NCI-H510A treated with DMSO at 0.1 percent for 48 hours (cell line): Measurements from ENCODE around the gene AUTS2.
A peak's percentile ranks its signal among the peaks of the same experiment; 100 is the strongest.

Experiments
- DNase-seq: peaks from one replicate; lab custom pipeline; 2025; lab: John Stamatoyannopoulos, UW

The AUTS2 gene

GRCh38 chr7:70556761-70557160 is 958.5 kb downstream of the AUTS2 start:
- no peak for DNase-seq

- no peak for DNase-seq
Measured at GRCh38 chr7:70557338-70557737, 959.1 kb downstream of the AUTS2 start.

DNA sequence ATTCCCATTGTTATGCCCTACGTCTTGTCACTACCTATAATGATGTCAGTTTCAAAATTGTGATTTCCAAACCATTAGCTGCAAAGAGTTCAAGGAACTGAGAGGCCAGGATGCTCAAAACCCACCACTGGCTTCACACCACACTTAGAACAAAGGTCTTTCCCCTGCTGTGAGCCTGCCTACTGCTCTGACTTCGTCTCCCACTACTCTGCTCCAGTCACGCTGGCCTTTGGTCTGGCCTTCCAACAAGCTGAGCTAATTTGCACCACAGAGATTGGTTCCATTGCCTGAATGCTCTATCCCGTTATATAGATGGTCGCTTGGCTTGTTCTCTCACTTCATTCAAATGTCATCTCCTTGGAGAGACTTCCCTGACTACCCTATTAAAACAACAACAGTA is 961.5 kb downstream of the AUTS2 start:
- DNase-seq: no peak

- no peak for DNase-seq
Measured at GRCh38 chr7:70563960-70564359, 965.7 kb downstream of the AUTS2 start.

DNA sequence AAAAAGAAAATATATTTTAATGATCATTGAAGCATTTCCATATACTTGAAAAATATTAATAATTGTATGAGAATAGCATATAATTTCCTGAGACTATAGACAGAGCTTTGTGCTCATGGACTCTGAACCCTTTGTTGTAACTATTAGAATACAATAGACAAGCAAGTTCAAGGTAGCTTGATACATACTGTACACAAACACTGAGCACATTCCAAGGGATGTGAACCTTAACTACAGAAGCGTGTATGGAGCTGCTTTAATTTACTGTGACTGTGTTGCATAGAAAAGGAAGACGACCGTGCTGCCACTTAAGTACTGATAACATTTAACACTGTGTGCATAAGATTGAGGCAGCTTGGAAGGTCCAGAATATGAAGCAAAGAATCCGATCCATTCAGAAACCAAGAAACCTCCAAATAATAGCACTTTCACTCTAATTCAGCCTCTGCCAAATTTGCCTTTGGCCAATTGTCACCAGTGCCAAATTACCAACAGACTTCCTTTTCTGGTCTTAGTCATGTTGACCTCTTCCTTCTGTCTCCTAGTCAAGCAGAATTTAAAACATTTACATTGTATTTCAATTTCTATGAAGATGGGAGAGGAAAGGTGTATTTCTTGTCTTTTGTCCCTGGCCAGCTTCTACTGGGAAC is 967.6 kb downstream of the AUTS2 start:
- no peak for DNase-seq

- DNase-seq: no peak
Measured at GRCh38 chr7:70566671-70567070, 968.4 kb downstream of the AUTS2 start.

GRCh38 chr7:70568674-70569334 is 970.5 kb downstream of the AUTS2 start:
- DNase-seq: no peak

DNA sequence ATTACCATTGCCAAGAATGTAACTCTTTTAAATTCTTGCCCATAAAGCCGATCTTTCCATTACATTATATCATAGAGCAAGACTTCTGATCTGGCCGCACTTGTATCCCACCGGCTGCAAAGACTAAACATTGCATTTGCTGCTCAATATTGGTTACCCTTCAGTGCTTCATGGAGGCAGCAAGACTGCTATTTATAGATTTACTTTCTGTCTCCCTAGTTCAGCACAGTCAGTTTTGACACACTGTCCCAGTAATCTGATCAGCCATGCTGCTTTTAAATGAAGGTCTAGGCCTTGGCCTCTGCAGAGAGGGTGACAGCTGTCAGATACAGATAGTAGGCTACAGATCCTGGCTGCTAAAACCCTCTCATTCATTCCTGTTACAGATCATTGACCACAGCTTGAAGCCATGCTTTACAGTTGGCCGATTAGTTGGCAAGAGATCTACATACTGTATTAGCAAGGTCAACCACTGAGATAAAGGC is 971.1 kb downstream of the AUTS2 start:
- DNase-seq: peak; percentile 14

GRCh38 chr7:70570029-70570428 is 971.8 kb downstream of the AUTS2 start:
- DNase-seq: no peak

DNA sequence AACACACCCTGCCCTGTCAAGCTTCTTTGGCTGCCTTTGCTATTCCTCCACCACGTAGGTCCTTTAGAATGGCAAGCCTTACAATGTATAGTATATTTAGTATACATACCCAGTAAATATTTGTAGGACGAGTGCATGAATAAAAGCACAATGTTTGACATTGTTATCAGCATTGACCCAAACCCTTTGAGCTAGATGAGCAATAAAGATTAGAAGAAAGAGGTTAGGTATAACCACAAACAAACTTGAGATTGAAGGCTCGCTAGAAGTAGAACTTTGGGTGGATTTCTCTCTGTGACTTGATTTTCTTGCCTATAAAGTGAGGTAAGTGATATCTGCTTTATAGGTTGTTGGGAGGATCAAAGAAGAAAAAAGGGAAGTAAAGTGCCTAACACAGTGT is 972.7 kb downstream of the AUTS2 start:
- no peak for DNase-seq

DNA sequence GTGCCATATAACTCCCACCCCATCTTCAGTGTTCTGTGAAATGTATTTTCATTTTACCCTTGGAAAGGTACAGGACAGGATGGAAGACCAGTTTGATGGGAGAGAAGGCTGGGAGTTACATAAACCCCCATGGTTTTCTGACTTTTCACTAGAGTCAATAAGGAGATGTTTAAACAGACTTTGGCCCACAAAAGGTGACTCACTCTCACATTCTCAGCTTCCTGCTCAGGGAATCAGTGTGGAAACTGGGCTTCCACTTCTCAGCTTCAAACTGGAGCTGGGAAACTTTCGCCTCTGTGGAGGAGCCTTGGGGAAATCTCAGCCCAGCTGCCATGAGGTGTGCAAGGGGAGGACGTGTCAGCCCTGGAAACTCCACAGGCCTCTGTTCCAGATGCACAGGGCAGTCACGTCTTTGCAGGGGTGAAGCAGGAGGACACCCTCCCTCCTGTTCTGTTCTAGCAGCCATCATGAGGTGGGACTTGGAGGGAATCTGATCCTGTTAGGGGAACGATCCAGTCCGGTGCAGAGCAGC is 973.2 kb downstream of the AUTS2 start:
- DNase-seq: no peak

DNA sequence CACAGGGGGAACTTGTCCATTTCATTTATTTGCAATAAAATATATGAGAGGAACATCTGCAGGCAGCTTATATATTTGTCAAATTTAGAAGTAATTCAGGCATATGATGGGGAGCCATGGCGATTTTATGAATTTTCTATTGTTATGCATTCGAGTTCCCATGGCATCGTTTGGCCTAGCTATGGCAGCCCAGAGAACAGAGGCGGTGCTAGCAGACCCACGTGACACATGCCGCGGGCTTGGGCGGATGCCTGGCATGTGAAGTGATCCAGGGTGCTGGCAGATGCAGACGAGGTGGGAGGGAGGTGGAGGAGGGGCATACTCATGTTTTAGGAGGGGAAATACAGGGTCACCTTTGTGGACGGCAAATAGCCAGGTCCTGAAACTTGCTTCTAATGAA is 973.7 kb downstream of the AUTS2 start:
- DNase-seq: no peak

DNA sequence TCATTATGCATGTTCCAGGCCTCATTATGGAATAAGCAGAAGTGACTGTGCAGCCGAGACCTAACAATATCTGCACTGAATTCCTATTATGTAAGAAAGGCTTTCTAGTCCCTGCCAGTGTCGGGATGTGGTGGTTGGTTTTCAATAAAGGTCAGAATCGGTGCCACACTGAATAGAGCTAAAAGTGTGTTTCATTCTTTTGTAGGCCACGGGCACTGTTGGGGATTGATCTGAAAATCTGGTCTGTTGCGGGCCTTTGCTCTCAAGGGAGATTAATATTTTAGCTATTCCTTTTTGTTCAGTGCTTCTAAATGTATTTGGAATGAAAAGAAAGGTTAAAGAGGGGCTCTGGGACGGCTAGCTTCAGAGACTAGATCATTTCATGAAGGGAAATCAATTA is 974.3 kb downstream of the AUTS2 start:
- DNase-seq: no peak

DNA sequence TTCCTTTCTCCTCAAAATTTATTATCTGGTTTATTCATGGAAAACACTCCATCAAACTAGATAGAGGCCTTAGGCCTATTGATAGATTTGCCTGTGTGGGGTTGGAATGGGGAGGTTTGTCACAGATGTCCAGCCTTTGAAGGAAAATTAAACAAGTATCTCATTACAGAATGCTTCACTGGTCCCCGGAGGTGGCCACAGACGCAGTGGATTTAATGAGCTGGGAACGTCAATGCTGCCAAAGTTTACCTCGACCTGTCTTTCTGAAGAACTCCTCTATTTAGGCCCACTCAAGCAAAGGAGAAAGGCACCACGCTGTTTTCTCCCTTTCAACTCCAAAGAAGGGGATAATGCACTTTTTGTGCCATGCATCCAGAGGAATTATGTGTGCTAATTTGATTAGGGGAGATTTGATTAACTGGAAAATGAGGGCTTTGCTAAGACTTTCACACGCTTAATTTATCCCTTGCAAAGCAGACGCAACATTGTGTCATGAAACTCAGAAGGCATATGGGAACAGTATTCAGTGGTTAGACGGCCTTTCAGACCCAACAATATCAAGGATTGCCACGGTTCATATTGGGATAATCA is 974.9 kb downstream of the AUTS2 start:
- DNase-seq: no peak

- no peak for DNase-seq
Measured at GRCh38 chr7:70573696-70574095, 975.4 kb downstream of the AUTS2 start.

DNA sequence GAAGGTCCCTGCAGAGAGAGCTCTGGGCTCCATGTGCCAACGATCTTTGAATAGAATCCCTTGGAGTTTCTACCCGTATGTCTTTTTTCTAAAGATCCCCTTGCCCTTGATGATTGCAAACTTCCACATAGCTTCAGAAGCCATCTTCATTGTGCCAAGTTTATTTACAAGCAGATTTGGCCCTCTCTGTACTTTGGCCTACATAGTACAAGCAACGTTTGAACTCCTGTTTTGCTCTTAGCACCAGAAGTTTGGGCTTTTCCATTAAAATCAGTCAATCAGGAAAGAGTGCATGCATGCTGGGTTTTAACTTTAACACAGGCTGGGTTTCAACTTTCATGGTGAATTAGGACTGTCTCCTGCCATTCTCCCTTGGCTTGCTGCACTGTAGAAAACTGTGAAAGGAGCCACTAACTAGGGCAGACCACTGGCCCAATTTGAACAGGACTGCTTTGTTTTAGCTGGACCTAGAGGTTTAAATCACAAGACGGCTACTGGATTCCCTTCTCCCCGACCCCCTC is 976.1 kb downstream of the AUTS2 start:
- DNase-seq: no peak

DNA sequence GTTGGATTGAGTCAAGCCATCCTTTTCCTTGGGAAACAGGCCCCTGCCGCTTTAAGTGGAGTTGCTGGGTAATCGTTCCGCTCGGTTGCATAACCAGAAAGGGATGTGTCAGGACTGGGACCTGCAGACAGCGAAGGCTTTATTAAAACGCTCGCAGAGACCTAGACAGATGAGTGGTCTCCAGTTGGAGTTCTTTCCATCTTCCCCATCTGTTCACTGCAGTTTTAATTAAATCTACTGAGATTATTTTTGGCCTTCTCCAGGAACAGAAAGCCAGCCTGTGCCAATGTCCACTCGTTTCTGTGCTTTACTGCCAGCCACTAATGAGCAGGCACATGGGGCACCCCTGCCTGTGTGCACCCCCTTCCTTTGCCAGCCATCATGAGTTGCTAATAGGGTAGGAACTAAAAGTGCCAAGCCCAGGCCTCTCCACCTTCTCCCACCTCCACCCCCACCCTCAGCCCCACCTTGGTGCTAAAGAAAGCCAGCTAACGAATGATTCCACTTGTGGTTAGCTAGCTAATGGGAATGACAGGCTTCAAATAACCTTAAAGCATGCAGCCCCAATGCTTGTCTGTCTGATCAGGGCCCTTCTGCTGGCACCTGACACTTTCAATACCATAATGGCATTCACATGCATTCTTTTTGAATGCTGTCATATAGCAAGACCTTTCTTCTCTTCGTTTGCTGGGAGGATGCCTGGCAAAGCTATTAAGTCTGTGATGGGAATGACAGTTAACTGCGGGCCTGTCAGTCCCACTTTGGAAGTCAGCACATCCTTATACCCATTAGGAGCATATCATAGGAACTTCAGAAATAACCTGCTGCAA is 976.9 kb downstream of the AUTS2 start:
- peak; percentile 2 for DNase-seq

DNA sequence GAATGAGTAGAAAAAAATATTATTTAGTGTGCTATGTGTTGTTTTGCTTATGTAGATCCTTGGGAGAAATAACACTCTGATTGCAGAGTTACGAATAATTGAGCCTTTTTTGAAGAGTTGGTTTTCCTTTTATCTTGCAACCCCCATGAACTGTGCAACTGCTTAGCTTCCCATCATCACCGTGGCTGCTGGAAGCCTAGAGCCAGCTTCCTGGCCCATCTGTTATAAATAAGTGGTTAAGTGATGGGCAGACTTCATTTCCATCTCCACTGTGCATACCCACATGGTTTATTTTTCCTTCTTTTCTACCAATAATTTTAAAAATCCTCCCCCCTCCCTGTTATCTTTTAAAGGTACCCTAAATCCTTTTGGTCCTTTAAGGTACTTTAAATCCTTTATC is 978.8 kb downstream of the AUTS2 start:
- DNase-seq: no peak

GRCh38 chr7:70578131-70578530 is 979.9 kb downstream of the AUTS2 start:
- DNase-seq: no peak

GRCh38 chr7:70579397-70580097 is 981.3 kb downstream of the AUTS2 start:
- no peak for DNase-seq

GRCh38 chr7:70580161-70580560 is 981.9 kb downstream of the AUTS2 start:
- no peak for DNase-seq
